GM18511 (cell line): ENCODE results near the gene CLIP2.
"Not testable (repeated sequence)": the region's sequence is repeated elsewhere in the genome, so short reads cannot be mapped to it uniquely, and the experiment has no call there.

Experiments used
- ATAC-seq: cut with Tn5 transposase; IDR thresholded peaks from one replicate; pipeline ENCODE4 v1.9.1; 2021; ENCODE audit warnings: mild to moderate bottlenecking, moderate library complexity; ENCODE audit not compliant: unreplicated experiment

CLIP2 gene

DNA sequence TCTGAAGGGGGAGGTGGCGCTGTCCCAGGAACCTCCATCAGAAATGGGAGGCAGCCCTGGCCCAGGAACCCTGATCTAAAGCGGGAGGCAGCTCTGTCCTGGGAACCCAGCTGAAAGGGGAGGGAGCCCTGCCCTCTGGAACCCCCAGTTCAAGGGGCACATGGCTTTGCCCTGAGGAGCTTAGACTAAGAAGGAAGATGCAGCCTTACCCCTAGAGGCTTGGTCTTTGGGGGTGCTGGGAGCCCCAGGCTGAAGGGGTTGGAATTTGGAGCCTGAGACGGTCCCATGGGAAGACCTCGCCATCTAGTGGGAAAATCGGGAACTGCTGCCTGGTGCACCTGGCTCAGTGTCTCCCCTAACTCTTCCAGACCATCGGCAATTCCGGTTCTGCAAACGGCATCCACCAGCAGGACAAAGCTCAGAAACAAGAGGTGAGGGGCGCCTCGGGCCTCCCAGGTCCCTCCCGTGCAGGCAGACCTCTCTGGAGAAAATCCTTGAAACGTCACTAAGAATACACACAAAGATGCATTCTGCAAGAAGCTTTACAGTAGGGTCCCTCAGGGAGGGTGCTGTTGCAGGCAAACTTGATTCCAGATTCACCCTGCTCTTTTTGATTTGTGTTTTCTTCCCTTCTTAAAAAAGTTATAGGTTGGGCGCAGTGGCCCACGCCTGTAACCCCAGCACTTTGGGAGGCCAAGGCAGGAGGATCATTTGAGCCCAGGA is 112.1 kb downstream of the CLIP2 start:
- ATAC-seq: no peak

DNA sequence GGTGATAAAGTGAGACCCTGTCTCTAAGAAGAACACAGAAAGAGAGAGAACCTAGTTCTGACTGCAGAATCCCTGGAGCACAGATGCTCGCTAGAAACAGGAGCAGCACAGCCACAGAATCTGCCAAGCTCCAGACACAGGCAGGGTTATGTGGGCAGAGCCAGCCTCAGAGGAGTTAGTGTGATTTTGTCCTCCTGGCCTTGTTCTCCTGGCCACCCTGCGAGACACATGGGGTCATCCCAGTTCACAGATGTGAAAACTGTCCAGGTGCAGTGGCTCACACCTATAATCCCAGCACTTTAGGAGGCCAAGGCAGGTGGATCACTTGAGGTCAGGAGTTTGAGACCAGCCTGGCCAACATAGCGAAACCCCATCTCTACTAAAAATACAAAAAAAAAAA is 113.5 kb downstream of the CLIP2 start:
- ATAC-seq: not testable (repeated sequence)

DNA sequence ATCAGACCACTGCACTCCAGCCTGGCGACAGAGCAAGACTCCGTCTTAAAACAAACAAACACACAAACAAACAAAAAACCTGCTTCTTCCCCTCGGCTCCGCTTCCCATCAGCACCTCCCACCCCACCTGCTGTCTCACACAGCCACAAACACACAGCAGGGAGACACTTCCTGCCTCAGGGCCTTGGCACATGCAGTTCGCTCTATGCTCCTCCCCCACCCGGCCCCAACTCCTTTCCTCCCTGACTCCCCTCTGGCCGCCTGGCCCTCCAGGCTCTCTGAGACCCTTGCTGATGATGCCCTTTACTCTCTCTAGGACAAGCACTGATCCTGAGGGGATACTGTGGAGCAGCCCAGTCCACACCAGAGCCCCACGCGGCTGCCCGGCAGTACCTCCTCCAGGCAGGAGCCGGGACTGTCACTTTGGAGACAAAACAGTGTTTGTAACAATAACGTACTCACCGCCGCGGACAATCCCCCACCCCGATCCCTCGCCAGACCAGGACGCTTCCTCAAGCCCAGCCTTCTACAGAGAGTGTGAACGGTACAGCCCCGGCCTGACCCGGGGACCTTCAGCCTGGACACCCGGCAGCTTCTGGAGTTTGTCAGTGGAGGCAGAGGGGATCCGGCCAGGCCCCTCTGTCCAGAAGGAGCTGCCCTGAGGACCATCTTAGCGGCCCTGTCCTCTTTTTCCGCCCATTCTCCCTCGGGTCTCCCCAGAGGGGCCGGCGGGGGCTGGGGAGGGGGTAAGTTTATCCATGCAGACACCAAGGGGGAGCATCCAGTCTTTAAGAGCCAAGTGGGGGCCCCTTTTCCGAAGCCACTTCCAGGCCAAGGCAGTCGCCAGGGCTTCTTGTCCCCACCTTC is 114.5 kb downstream of the CLIP2 start:
- ATAC-seq: no peak

DNA sequence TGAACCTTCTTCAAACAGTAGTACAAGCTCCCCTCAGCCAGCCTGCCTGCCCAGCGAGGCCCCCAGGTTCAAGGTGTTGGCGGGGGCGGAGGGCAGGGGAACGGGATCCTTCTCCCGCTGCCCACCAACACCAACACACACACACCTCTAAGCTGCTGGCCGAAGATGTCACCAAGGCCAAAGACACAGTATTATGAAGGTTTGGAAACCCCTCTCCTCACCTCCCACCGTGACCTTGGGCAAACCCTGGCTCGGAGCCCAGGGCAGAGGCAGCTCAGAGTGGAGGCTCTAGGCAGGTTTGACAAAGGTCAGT is 115.1 kb downstream of the CLIP2 start:
- no peak for ATAC-seq

DNA sequence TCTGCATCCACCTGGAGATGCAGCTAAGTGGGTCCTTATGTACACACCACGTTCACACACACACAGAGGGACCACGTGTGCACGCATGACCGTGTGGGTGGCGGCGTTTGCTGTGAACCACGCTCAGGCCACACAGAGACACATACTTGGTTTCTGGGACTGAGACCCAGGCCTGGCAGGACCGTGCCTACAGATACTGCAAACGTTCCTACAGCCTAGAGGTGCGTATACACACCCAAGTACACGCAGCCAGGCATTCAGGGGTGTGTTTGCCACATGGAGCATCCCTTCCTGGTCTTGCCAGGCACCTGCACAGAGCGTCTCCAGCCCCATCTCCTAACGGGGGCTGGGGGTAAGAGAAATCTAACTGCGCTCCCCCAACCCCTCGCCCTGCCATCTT is 115.5 kb downstream of the CLIP2 start:
- no peak for ATAC-seq

DNA sequence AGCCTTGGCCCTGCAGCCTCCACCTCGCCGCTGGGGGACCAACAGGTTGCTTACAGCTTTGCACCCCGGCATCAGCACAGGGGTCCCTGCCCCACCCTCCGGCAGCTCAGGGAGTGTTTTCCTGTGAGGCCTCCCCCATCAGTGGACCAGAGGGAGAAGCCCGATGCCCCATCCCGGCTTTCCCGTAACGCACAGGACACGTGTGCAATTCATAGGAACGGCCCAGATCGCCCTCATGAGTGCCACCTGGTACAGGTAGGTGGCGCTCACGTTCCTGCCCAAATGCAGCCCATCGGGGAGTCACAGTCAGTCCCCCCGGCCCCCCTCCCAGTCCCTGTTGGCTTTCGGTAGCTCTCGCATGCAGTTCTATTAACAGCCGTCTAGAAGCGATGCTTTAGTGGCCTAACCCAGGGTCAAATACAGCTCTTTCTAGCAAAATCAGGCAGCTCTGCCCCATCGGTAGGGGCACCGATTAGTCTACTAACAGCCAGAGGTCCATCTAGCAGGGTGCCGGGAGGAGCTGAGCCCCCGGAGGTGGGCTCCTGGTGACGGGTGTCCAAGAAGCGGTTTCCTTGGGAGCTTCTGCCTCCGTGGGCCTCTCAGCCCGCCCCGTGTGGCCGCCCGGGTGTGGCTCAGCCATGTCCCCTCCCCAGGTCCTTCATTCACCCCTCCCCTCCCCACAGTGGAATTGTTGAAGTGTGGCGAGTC is 116.1 kb downstream of the CLIP2 start:
- ATAC-seq: no peak

DNA sequence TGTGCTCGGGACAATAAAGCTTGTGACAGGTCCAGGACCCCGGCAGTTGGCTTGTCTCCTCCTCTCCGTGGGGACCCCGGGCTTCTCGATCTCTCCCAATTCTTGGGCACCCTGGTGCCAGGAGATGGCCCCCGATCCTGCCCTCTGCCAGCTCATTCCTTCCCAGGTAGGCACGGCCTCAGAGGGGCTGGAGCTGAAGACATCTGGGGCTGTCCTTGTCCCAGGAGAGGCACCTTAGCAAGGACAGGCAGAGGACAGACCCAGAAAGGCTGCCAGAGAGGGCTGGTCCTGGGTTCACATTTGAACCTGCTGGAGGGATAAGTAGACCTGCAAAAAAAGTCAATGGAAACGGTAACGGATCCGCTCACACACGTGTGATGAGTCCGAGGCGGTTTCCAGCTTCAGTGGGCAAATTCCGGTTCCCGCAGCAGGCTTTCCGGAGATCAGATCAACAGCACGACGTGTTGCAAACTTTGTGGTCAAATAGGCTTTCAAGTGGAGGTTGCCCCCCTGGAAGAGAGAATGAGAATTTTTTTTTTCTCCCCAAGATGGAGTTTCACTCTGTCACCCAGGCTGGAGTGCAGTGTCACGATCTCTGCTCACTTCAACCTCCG is 116.8 kb downstream of the CLIP2 start:
- no peak for ATAC-seq

DNA sequence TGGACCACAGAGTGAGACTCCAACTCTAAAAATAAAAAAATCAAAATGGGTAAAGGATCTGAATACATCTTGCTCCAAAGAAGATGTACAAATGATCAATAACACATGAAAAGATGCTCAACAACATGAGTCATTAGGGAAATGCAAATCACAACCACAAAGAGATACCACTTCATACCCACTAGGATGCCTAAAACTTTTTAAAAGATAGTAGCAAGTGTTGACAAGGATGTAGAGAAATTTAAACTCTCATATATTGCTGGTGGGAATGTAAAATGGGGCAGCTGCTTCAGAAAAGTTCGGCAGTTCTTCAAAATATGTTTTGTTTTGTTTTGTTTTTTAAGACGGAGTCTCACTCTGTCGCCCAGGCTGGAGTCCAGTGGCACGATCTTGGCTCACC is 118.8 kb downstream of the CLIP2 start:
- ATAC-seq: no peak

DNA sequence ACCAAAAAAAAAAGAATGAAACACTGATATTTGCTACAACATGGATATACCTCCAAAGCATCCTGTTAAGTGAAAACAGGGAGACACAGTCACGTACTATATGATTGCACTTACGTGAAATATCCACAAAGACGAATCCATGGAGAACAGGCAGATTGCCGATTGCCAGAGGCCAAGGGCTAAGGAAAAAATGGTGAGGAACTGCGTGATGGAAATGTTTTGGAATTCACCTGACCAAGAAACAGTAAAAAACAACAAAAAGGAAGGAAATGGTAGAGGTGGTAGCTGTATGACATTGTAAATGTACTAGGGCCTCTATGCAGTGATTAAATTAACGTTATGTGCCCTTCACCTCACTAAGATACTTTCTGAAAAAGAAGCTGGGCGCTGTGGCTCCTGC is 120.4 kb downstream of the CLIP2 start:
- no peak for ATAC-seq

DNA sequence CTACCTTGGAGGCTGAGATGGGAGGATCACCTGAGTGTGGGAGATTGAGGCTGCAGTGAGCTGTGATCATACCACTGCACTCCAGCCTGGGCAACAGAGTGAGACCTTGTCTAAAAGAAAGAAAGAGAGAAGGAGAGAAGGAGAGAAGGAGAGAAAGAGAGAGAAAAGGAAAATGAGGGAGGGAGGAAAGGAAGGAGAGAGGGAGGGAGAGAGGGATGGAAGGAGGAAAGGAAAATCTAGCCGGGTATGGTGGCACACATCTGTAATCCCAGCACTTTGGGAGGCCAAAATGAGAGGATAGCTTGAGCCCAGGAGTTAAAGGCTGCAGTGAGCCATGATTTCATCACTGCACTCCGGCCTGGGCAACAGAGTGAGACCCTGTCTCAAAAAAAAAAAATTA is 121.6 kb downstream of the CLIP2 start:
- no peak for ATAC-seq

DNA sequence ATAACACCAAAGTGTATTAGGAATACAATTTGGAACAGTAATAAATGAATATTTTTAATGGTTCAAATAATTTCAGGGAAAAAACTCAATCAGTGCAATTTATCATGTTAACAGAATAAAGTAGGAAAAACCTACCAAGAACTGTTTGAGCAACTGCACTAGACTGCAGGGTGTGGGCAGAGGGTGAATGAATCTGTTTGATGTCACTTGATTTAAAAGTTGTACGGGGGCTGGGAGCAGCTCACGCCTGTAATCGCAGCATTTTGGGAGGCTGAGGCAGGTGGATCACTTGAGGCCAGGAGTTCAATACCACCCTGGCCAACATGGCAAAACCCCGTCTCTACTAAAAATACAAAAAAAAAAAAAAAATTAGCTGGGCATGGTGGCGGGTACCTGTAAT is 122.4 kb downstream of the CLIP2 start:
- not testable (repeated sequence) for ATAC-seq

DNA sequence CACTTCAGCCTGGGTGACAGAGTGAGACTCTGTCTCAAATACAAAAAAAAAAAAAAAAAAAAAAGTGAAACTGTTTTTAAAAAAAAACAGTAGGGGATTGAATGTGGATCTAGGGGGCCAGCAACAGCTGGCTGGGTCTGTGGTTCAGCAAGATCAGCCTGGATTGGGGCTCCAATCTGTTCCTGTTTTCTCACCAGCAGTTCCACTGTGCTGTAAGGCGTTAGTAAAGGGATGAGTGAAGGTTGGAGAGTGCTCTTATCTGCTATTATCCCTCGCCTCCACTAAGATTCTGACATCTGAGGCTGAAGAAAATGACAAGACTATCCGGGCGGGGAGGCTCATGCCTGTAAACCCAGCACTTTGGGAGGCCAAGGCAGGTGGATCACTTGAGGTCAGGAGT is 122.8 kb downstream of the CLIP2 start:
- ATAC-seq: no peak

DNA sequence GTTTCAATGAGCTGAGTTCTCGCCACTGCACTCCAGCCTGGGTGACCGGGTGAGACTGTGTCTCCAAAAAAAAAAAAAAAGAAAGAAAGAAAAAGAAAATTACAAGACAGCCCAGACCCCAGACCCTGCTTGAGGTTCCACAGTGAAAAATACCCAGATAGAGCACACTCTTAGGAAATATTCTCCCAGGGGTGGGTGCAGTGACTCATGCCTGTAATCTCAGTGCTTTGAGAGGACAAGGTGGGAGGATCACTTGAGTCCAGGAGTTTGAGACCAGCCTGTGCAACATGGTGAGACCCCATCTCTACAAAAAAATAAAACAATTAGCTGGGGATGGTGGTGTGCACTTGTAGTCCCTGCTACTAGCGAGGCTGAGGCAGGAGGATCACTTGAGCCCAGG is 123.4 kb downstream of the CLIP2 start:
- ATAC-seq: no peak

DNA sequence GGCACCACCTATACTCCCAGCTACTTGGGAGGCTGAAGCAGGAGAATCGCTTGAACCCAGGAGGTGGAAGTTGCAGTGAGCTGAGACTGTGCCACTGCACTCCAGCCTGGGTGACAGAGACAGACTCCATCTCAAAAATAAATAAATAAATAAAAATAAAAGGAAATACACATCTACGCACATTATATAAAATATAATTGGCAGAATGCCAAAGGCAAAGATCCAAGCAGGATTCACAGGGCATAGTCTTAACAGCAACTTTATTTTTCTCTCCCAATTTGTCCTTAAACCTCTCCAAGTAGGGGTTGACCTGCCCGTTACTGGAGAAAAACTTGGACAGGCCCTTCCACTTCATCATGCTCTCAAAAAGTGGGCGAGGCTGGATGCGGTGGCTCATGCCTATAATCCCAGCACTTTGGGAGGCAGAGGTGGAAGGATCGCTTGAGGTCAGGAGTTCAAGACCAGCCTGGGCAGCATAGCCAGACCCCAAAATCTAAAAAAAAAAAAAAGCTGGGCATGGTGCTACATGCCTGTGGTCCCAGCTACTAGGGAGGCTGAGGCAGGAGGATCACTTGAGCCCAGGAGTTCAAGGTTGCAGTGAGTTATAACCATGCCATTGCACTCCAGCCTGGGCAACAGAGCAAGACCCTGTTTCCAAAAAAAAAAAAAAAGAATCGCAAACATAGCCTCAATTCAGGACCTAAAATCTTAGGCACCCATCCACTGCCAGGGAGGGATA is 125.6 kb downstream of the CLIP2 start:
- not testable (repeated sequence) for ATAC-seq

DNA sequence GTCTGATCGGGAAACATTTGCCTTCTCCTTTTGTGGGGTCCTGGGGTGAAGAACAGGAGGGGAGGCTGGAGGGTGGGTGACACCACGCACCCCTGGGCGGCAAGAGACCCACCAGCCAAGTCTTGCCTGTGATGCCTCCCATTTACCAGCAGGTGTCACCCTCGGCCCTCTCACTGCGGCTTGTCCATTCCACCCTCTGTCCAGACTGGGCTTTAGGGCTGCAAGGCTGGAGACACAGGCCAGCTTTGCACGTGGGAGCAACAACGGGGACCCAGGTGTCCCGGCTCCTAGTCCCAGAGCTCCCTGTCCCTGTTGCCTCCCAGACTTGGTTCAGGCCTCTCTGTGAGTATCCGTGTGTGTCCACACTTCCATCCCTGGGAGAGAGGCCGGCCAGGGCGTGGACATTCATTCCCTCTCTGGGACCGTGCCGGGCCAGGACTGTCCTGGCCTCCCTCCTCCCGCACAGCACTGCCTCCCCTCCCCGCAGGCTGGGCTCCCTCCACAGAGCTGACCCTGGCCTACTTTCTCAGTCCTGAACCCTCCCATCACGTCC is 128.3 kb downstream of the CLIP2 start:
- ATAC-seq: no peak

DNA sequence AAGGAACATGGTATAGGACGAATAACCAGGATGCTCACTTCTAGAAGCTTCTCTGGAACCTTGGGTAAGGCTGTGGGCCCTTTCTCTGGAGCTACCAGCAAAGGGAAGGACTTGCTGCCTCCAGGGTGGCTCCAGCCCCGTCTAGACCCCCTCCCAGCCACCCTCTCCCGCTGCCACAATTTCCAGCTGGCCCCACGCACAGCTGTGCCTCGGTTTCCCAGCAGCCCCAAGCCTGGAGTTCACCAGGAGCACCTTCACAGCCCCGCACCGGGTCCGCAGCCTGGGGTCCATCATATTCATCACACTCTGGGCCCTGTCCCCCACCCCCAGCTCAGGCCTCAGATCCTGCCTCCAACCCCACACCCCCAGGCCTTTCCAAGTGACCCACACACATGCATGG is 128.9 kb downstream of the CLIP2 start:
- no peak for ATAC-seq

DNA sequence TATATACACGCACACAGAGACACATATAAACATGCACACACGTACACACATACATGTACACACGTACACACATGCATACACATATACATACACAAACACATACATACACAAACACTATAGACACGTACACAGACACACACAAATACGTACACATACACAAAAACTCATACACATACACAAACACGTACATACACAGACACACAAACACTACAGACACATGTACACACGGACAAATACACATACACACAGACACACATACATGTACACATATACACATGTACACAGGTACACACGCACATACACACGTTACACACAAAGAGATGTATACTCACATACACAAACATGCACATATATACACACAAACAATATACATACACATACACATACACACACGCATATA is 129.3 kb downstream of the CLIP2 start:
- no peak for ATAC-seq

DNA sequence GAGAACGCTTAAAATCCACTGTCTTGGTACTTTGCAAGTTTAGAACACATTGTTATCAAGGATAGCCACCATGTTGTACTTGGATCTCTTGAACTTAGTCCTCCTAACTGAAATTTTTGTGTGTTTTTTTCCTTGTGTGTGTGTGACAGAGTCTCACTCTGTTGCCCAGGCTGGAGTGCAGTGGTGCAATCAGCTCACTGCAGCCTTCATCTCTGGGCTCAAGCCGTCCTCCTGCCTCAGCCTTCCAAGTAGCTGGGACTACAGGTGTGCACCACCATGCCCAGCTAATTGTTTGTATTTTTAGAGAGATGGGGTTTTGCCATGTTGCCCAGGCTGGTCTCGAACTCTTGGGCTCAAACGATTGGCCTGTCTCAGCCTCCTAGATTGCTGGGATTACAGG is 130.0 kb downstream of the CLIP2 start:
- not testable (repeated sequence) for ATAC-seq

DNA sequence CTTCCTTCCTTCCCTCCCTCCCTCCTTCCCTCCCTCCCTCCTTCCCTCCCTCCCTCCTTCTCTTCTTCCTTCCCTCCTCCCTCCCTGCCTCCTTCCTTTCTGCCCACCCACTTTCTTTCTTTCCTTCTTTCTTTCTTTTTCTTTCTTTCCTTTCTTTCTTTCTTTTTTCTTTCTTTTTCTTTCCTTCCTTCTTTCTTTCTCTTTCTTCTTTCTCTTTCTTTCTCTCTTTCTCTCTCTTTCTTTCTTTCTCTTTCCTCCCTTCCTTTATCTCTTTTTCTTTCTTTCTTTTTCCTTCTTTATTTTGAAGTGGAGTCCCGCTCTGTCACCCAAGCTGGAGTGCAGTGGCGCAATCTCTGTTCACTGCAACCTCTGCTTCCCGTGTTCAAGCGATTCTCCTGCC is 130.8 kb downstream of the CLIP2 start:
- ATAC-seq: no peak

DNA sequence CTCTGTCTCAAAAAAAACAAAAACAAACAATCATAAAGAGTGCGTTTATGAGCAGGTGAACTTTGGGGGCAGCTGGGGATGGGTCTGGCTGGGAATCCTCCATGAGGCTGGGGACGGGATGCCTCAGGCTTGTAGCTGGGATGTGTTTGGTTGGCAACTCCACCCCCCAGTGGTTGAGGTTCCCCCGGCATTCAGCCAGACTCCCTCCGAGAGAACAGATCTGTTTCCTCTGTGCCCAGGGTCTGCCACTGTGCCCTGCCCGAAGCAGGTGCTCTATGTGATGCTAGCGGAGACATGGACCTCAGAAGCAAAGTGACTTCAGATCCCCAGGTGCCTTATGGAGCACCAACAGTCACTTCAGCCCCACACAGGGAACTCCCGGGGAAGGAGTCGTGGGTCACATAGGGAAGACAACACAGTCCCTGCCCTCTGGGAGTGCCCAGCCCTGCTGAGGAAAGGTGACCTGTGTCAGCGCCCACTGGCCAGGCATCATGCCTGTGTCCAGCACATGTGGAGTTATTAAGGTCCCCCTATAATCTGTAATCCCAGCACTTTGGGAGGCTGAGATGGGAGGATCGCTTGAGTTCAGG is 135.2 kb downstream of the CLIP2 start:
- ATAC-seq: no peak
